ENCODE data around the gene TRPM2.
A peak's percentile ranks its signal among the peaks of the same experiment; 100 is the strongest.

The TRPM2 gene

DNA sequence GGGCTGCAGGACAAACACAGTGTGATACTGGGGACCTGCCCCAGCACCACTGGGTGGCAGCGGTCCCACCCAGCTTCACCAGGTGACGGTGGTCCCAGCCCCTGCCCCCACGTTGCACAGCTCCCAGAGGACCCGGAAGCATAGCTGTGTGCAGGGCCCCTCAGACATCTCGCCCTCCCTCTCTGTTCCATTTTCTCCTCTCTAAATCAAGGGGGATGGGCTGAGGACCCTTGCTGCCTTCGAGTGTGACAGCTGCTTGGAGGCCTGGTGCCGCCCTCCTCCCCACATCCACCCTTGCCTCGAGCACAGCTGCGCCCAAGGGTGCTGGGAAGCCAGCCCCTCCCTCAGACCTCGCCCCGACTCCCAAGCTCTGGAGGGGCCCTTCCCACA is 85.8 kb downstream of the TRPM2 start:
- Histone ChIP-seq H3K9me3 (ENCODE audit: insufficient read depth, low read length, severe bottlenecking) (no peaks in the 10 kb centered on the region), H3K36me3 (ENCODE audit: insufficient read depth, low read length) (no peaks in the 10 kb centered on the region), H4K20me1 (ENCODE audit: insufficient read depth, low read length) (no peaks in the 10 kb centered on the region; the same call in 1 of the 2 replicates), H3K4me3 (ENCODE audit: low read depth in 1 of 2, low read length in 2 of 2) (no peak overlapping the region), H3K9ac (ENCODE audit: low read depth, low read length) (no peak overlapping the region), H3K4me2 (ENCODE audit: insufficient read depth, low read length) (no peak overlapping the region), H3K79me2 (ENCODE audit: insufficient read depth, low read length) (no peaks in the 10 kb centered on the region), H3K27ac (ENCODE audit: low read length) (no peak overlapping the region), H2AFZ (ENCODE audit: low read depth, low read length) (no peak overlapping the region), H3K27me3 (ENCODE audit: insufficient read depth, low read length, poor library complexity) (no peaks in the 10 kb centered on the region), H3K4me1 (ENCODE audit: insufficient read depth, low read length) (no peaks in the 10 kb centered on the region)
- ATAC-seq (ENCODE audit: insufficient read depth, low read depth) (0 out of 3 replicates have a peak, but pooled peaks have one; percentile 27), DNase-seq (no peak)
- TF ChIP-seq EZH2 (IDR thresholded peaks at IDR 0.05; ENCODE audit: borderline replicate concordance, low read depth, low read length, severe bottlenecking): no peak
- TF ChIP-seq, protein P1, sequence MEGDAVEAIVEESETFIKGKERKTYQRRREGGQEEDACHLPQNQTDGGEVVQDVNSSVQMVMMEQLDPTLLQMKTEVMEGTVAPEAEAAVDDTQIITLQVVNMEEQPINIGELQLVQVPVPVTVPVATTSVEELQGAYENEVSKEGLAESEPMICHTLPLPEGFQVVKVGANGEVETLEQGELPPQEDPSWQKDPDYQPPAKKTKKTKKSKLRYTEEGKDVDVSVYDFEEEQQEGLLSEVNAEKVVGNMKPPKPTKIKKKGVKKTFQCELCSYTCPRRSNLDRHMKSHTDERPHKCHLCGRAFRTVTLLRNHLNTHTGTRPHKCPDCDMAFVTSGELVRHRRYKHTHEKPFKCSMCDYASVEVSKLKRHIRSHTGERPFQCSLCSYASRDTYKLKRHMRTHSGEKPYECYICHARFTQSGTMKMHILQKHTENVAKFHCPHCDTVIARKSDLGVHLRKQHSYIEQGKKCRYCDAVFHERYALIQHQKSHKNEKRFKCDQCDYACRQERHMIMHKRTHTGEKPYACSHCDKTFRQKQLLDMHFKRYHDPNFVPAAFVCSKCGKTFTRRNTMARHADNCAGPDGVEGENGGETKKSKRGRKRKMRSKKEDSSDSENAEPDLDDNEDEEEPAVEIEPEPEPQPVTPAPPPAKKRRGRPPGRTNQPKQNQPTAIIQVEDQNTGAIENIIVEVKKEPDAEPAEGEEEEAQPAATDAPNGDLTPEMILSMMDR (IDR thresholded peaks at IDR 0.05; ENCODE audit: borderline replicate concordance, extremely low read depth, low read length, poor library complexity, severe bottlenecking): no peak

GRCh38 chr21:44440241-44441040 is 87.0 kb downstream of the TRPM2 start:
- no peak overlapping the region for H2AFZ ChIP-seq (ENCODE audit: low read depth, low read length)
- no peaks in the 10 kb centered on the region for H3K4me1 ChIP-seq (ENCODE audit: insufficient read depth, low read length)
- DNase-seq: no peak
- H3K27ac ChIP-seq (ENCODE audit: low read length): no peak overlapping the region
- no peak for ATAC-seq (ENCODE audit: insufficient read depth, low read depth)
- TF ChIP-seq, protein P1 (IDR thresholded peaks at IDR 0.05; ENCODE audit: borderline replicate concordance, extremely low read depth, low read length, poor library complexity, severe bottlenecking): no peak
- no peak for TF ChIP-seq EZH2 (IDR thresholded peaks at IDR 0.05; ENCODE audit: borderline replicate concordance, low read depth, low read length, severe bottlenecking)
- H3K27me3 ChIP-seq (ENCODE audit: insufficient read depth, low read length, poor library complexity): no peaks in the 10 kb centered on the region
- H3K9ac ChIP-seq (ENCODE audit: low read depth, low read length): no peak overlapping the region
- H4K20me1 ChIP-seq (ENCODE audit: insufficient read depth, low read length): no peaks in the 10 kb centered on the region
- no peak overlapping the region for H3K4me2 ChIP-seq (ENCODE audit: insufficient read depth, low read length)
- no peaks in the 10 kb centered on the region for H3K9me3 ChIP-seq (ENCODE audit: insufficient read depth, low read length, severe bottlenecking)
- no peaks in the 10 kb centered on the region for H3K79me2 ChIP-seq (ENCODE audit: insufficient read depth, low read length)
- H3K36me3 ChIP-seq (ENCODE audit: insufficient read depth, low read length): no peaks in the 10 kb centered on the region
- H3K4me3 ChIP-seq (ENCODE audit: low read depth in 1 of 2, low read length in 2 of 2): no peak overlapping the region

DNA sequence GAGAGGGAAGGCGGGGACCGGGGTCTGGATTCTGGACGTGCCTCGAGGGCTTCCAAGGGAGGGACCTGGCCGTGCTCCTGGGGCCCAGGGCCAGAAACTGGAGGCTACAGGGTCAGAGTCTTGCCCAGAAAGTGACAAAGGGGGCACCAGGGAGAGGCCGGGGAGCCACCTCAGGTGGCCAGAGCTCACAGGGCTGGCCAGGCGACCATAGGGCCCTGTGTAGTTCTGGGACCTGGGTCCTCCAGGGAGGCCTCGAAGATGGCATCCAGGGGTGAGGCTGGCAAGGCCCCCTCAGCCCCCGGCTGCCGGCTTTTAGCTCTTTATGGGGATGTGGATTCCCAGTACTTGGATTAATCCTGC is 87.6 kb downstream of the TRPM2 start:
- H2AFZ ChIP-seq (ENCODE audit: low read depth, low read length): no peak overlapping the region
- no peaks in the 10 kb centered on the region for H3K36me3 ChIP-seq (ENCODE audit: insufficient read depth, low read length)
- H3K9ac ChIP-seq (ENCODE audit: low read depth, low read length): no peak overlapping the region

More for the DNA sequence above, 87.6 kb downstream of the TRPM2 start:
- Histone ChIP-seq H3K9me3 (ENCODE audit: insufficient read depth, low read length, severe bottlenecking) (no peaks in the 10 kb centered on the region), H4K20me1 (ENCODE audit: insufficient read depth, low read length) (no peaks in the 10 kb centered on the region), H3K27me3 (ENCODE audit: insufficient read depth, low read length, poor library complexity) (no peaks in the 10 kb centered on the region), H3K4me2 (ENCODE audit: insufficient read depth, low read length) (no peak overlapping the region), H3K79me2 (ENCODE audit: insufficient read depth, low read length) (no peaks in the 10 kb centered on the region), H3K4me3 (ENCODE audit: low read depth in 1 of 2, low read length in 2 of 2) (no peak overlapping the region), H3K27ac (ENCODE audit: low read length) (no peak overlapping the region), H3K4me1 (ENCODE audit: insufficient read depth, low read length) (no peaks in the 10 kb centered on the region)
- no peak for ATAC-seq (ENCODE audit: insufficient read depth, low read depth)
- DNase-seq: no peak
- no peak for TF ChIP-seq EZH2 (IDR thresholded peaks at IDR 0.05; ENCODE audit: borderline replicate concordance, low read depth, low read length, severe bottlenecking)
- TF ChIP-seq, protein P1 (IDR thresholded peaks at IDR 0.05; ENCODE audit: borderline replicate concordance, extremely low read depth, low read length, poor library complexity, severe bottlenecking): no peak

All from DND-41 (cell line).